Endothelial cell of umbilical vein (primary cell): ENCODE measurements around the gene NRXN3. TPM values are rescaled to one million over a fixed set of nuclear protein-coding genes. Genes with fewer than 3 reads are reported as not detected.

Experiments
- BruUV-seq: library from RNA; stranded (reverse); fragments of 400-500 nt; replicated peaks from 2 replicates; lab custom pipeline; 2021; lab: Mats Ljungman, UMichigan
- CTCF ChIA-PET: fragments of 300-600, 350-600 bp; sonication (Branson Sonifier 250); formaldehyde crosslinking; loops from one replicate; lab custom pipeline; 2021; ENCODE audit warnings: antibody characterized with exemption, inconsistent platforms; lab: Charles Lee
- POLR2A ChIA-PET: fragments of 300-600, 350-600 bp; sonication (Branson Sonifier 250); formaldehyde crosslinking; loops from one replicate; lab custom pipeline; 2021; ENCODE audit warnings: antibody characterized with exemption, inconsistent platforms; lab: Charles Lee
- DNase-seq: peaks from one replicate; pipeline ENCODE4 v3.0.0-alpha.2; 2011; ENCODE audit warnings: low read depth, low spot score
- FAIRE-seq: peaks from 2 replicates; lab custom pipeline; 2011; peaks lifted over from hg19 to GRCh38; lab: Jason Lieb, UNC
- H2AFZ ChIP-seq: 2 replicates; pipeline ENCODE4 v1.6.0; 2012; ENCODE audit warnings: low read depth, low read length, control low read depth, inconsistent platforms
- H3K27ac ChIP-seq: 2 replicates; pipeline ENCODE4 v1.5.1; 2011; ENCODE audit warnings: low read depth, mild to moderate bottlenecking, control low read depth, low read length, moderate library complexity; ENCODE audit not compliant: insufficient read depth
- H3K27me3 ChIP-seq, 2 experiments: 2 replicates each; pipeline versions ENCODE4 v1.6.0 to v1.6.1; 2011; ENCODE audit warnings: low read length in 2 of 2, mixed read lengths in 1 of 2; ENCODE audit not compliant: control insufficient read depth in 2 of 2, insufficient read depth in 2 of 2
- H3K36me3 ChIP-seq, 2 experiments: 2 replicates in 1 of 2; 3 replicates in 1 of 2; pipeline ENCODE4 v1.5.1; 2011; ENCODE audit warnings: low read length in 2 of 2, mild to moderate bottlenecking in 1 of 2, moderate library complexity in 1 of 2; ENCODE audit not compliant: control insufficient read depth in 2 of 2, insufficient read depth in 2 of 2; ENCODE audit errors: extremely low read depth in 1 of 2
- H3K4me1 ChIP-seq: 3 replicates; pipeline ENCODE4 v1.5.1; 2011; ENCODE audit warnings: mild to moderate bottlenecking, low read length; ENCODE audit not compliant: control insufficient read depth, insufficient read depth; ENCODE audit errors: extremely low read depth
- H3K4me2 ChIP-seq: 2 replicates; pipeline ENCODE4 v1.6.1; 2011; ENCODE audit warnings: low read length, control low read depth, mixed read lengths; ENCODE audit not compliant: insufficient read depth
- H3K4me3 ChIP-seq, 3 experiments: fragments of 200-600 bp in 1 of 3; sonication (generic), shearing (Covaris generic) in 1 of 3; replicated peaks in 1 of 3; 2 replicates each; pipeline ENCODE4 v1.5.1; 2011 to 2016; ENCODE audit warnings: control low read depth in 3 of 3, low read length in 3 of 3, mild to moderate bottlenecking in 2 of 3, inconsistent platforms in 1 of 3, low read depth in 1 of 3, moderate library complexity in 1 of 3; ENCODE audit not compliant: insufficient read depth in 1 of 3
- H3K79me2 ChIP-seq: 2 replicates; pipeline ENCODE4 v1.6.0; 2012; ENCODE audit warnings: low read length, inconsistent platforms; ENCODE audit not compliant: control insufficient read depth, insufficient read depth
- H3K9ac ChIP-seq: replicated peaks from 2 replicates; pipeline ENCODE3; 2011; ENCODE audit warnings: low read length, control low read depth; ENCODE audit not compliant: insufficient read depth; ENCODE audit errors: extremely low read depth
- H3K9me1 ChIP-seq: replicated peaks from 3 replicates; pipeline ENCODE4 v1.6.0; 2011; ENCODE audit warnings: mild to moderate bottlenecking, low read length; ENCODE audit not compliant: control insufficient read depth, insufficient read depth; ENCODE audit errors: extremely low read depth
- H3K9me3 ChIP-seq: replicated peaks from 2 replicates; pipeline ENCODE4 v1.5.1; 2012; ENCODE audit warnings: low read length, inconsistent platforms; ENCODE audit not compliant: control insufficient read depth, insufficient read depth
- H4K20me1 ChIP-seq: replicated peaks from 2 replicates; pipeline ENCODE3; 2011; ENCODE audit warnings: mild to moderate bottlenecking, low read length; ENCODE audit not compliant: control insufficient read depth, insufficient read depth; ENCODE audit errors: extremely low read depth
- CTCF ChIP-seq, 2 donors: IDR thresholded peaks; 1 replicate in 1 of 2; 2 replicates in 1 of 2; pipeline ENCODE4 v1.5.1; 2011; ENCODE audit warnings: low read length in 2 of 2, mild to moderate bottlenecking in 2 of 2, moderate library complexity in 2 of 2, control low read depth in 1 of 2, inconsistent platforms in 1 of 2, low read depth in 1 of 2; ENCODE audit not compliant: insufficient read depth in 1 of 2; ENCODE audit errors: extremely low read depth in 1 of 2
- EZH2 ChIP-seq: IDR thresholded peaks from 2 replicates; pipeline ENCODE4 v1.6.1; 2012; ENCODE audit warnings: borderline replicate concordance, low read depth, mild to moderate bottlenecking, moderate library complexity, low read length, inconsistent platforms; ENCODE audit not compliant: severe bottlenecking
- FOS ChIP-seq: IDR thresholded peaks from 2 replicates; pipeline ENCODE4 v1.6.1; 2011; ENCODE audit warnings: mild to moderate bottlenecking, low read length, moderate library complexity, borderline replicate concordance; ENCODE audit not compliant: insufficient read depth
- GATA2 ChIP-seq: IDR thresholded peaks from 2 replicates; pipeline ENCODE4 v1.7.0; 2011; ENCODE audit warnings: low read depth, mild to moderate bottlenecking, moderate library complexity, mixed read lengths, low read length; ENCODE audit not compliant: insufficient read length, insufficient read depth
- JUN ChIP-seq: IDR thresholded peaks from 2 replicates; pipeline ENCODE4 v1.6.1; 2011; ENCODE audit warnings: borderline replicate concordance, low read depth; ENCODE audit not compliant: insufficient read length, insufficient read depth
- MAX ChIP-seq: IDR thresholded peaks from 2 replicates; pipeline ENCODE4 v1.6.1; 2011; ENCODE audit not compliant: insufficient read depth, insufficient read length
- MYC ChIP-seq: IDR thresholded peaks from one replicate; pipeline ENCODE4 v1.6.1; 2011; ENCODE audit warnings: mild to moderate bottlenecking, low read depth, low read length
- POLR2A ChIP-seq: IDR thresholded peaks from 2 replicates; pipeline ENCODE4 v1.6.1; 2012; ENCODE audit warnings: low read depth, mild to moderate bottlenecking, control low read depth, low read length
- POLR2AphosphoS5 ChIP-seq: IDR thresholded peaks from 2 replicates; pipeline ENCODE4 v1.6.1; 2012; ENCODE audit warnings: low read depth, mild to moderate bottlenecking, control low read depth, low read length, moderate library complexity; ENCODE audit not compliant: insufficient read depth
- dilution Hi-C: fragments of 300-500 bp; cut with MboI; formaldehyde crosslinking; loops from one replicate; pipeline ENCODE4 v1.15.0; 2019; ENCODE audit warnings: low sequenced_read_pairs; ENCODE audit not compliant: extremely low pct_ligation_motif_present
- intact Hi-C: fragments of 100-400 bp; cut with micrococcal nuclease; formaldehyde crosslinking; loops from one replicate; pipeline ENCODE4 v1.10.0; 2022
- polyA plus RNA-seq, 4 experiments: library from polyadenylated mRNA; depleted of rRNA in 3 of 4; stranded (reverse) in 3 of 4; unstranded in 1 of 4; fragments of >200 nt; gene quantifications; 2 replicates each; pipeline versions ENCODE4 v1.2.1 to v1.2.3, GENCODE V29; 2011 to 2012; ENCODE audit warnings: missing spikeins in 1 of 4
- total RNA-seq: library from RNA; stranded (reverse); gene quantifications from 2 replicates; pipeline ENCODE4 v1.2.3, GENCODE V29; 2021

NRXN3 gene
- total and polyA plus RNA-seq, 2 donors (not counting 3 experiments of a cell fraction or from before 2014, with no cell fraction given) = 0.72 to 4.2 TPM

GRCh38 chr14:79554816-79555215 is 1384.6 kb downstream of the NRXN3 start:
- H3K4me3 ChIP-seq = no peak overlapping the region
- dilution Hi-C loops = no loop called here
- H3K4me1 ChIP-seq = no peaks in the 10 kb centered on the region
- no peaks in the 10 kb centered on the region for H3K27me3 ChIP-seq
- H2AFZ ChIP-seq = no peak overlapping the region
- H3K9ac ChIP-seq = no peak overlapping the region
- H3K36me3 ChIP-seq = no peaks in the 10 kb centered on the region
- CTCF ChIA-PET = no interaction called here
- POLR2A ChIA-PET = no interaction called here
- FAIRE-seq = no peak
- H4K20me1 ChIP-seq = no peaks in the 10 kb centered on the region
- no TSS peak for BruUV-seq
- H3K9me3 ChIP-seq = no peaks in the 10 kb centered on the region
- intact Hi-C loops = no loop called here
- TF ChIP-seq POLR2AphosphoS5 (no peak), GATA2 (no peak), EZH2 (no peak), JUN (no peak), POLR2A (no peak), MAX (no peak), FOS (no peak), CTCF (IDR thresholded peaks at IDR 0.05; ENCODE audit: extremely low read depth in 1 of 2, insufficient read depth in 1 of 2, low read depth in 1 of 2, low read length in 2 of 2) (no peak), MYC (no peak)
- DNase-seq = no peak
- no peak overlapping the region for H3K4me2 ChIP-seq
- H3K79me2 ChIP-seq = no peaks in the 10 kb centered on the region
- no peak overlapping the region for H3K27ac ChIP-seq
- no peaks in the 10 kb centered on the region for H3K9me1 ChIP-seq
